Colonic mucosa (tissue), 4 donors: Measurements from ENCODE around the gene OR10G4. TPM values are rescaled to one million over a fixed set of nuclear protein-coding genes. Genes with fewer than 3 reads are reported as not detected.
"Not testable (repeated sequence)": the region's sequence is repeated elsewhere in the genome, so short reads cannot be mapped to it uniquely, and the experiment has no call there.

Source experiments
- DNase-seq: peaks from one replicate; pipeline ENCODE4 v3.0.0-alpha.2; 2020
- H3K27ac ChIP-seq: fragments of 200-600 bp; one replicate; pipeline ENCODE4 v1.8.0; 2021
- H3K27me3 ChIP-seq: fragments of 200-600 bp; one replicate; pipeline ENCODE4 v1.8.0; 2021
- H3K36me3 ChIP-seq: fragments of 200-600 bp; one replicate; pipeline ENCODE4 v1.8.0; 2021
- H3K4me1 ChIP-seq: fragments of 200-600 bp; one replicate; pipeline ENCODE4 v1.8.0; 2021; ENCODE audit warnings: mild to moderate bottlenecking
- H3K4me3 ChIP-seq: fragments of 200-600 bp; one replicate; pipeline ENCODE4 v1.8.0; 2021
- H3K9ac ChIP-seq, 2 donors: one replicate each; pipeline ENCODE4 v1.7.0; 2013; ENCODE audit warnings: control low read depth in 2 of 2, low read depth in 2 of 2, low read length in 2 of 2
- H3K9me3 ChIP-seq: fragments of 200-600 bp; one replicate; pipeline ENCODE4 v1.8.0; 2021
- intact Hi-C: fragments of 100-400 bp; cut with DNase I; formaldehyde crosslinking; loops from one replicate; pipeline ENCODE4 v1.14.1; 2022
- total RNA-seq, 2 donors: library from RNA; stranded (reverse); fragmentation: NEBNext Ultra II Directional in 1 of 2; extraction: Animal tissue kit (Norgen Biotek cat#: 25700) in 1 of 2; gene quantifications; one replicate each; pipeline ENCODE4 v1.2.1, GENCODE V29; 2021
- TF ChIP-seq, protein P1 (sequence below): fragments of 200-600 bp; IDR thresholded peaks from one replicate; pipeline ENCODE4 v1.8.0; 2022; ENCODE audit warnings: antibody characterized with exemption, mild to moderate bottlenecking
- donor health status: healthy.
- donor health status: DM: no; HTN: no; CAD: no.
- donor health status: DM: no; HTN: no; CAD: no.

The OR10G4 gene
- total RNA-seq, 2 donors from 2014 or later: 0.12 to 0.69 TPM

DNA sequence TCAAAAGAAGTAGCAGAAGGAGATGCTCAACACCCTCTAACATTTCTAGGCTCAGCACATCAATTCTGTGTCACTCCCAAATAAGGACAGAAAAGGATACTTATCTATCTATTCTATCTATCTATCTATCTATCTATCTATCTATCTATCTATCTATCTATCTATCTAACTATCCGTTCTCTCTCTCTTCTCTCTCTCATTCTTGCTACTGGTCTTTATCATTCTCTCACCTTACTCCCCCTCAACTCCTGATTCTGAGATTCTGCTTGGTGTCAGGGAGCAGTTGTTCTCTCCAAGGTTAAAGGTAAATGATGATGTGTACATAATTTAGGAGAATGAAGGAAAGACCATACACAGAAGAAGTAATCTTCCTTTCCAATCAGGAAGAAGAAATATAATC, 17.7 kb upstream of the OR10G4 start, which contains the start of gene OR10G6:
Gene OR10G6 (minus strand): TSS at position 43 of the 400 bp plus-strand sequence. CDS start 0 bp downstream, at position 43.
- H3K9me3 ChIP-seq: no peaks in the 10 kb centered on the region
- DNase-seq: no peak

DNA sequence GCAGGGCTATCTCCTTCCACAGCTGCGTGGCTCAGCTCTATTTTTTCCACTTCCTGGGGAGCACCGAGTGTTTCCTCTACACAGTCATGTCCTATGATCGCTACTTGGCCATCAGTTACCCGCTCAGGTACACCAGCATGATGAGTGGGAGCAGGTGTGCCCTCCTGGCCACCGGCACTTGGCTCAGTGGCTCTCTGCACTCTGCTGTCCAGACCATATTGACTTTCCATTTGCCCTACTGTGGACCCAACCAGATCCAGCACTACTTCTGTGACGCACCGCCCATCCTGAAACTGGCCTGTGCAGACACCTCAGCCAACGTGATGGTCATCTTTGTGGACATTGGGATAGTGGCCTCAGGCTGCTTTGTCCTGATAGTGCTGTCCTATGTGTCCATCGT, 3.0 kb downstream of the OR10G4 start:
- H3K27me3 ChIP-seq, H3K9ac ChIP-seq, H3K9me3 ChIP-seq, H3K4me1 ChIP-seq, DNase-seq, H3K36me3 ChIP-seq, H3K4me3 ChIP-seq, intact Hi-C loops, H3K27ac ChIP-seq: not testable (repeated sequence)

More for the DNA sequence above, 17.7 kb upstream of the OR10G4 start, which contains the start of gene OR10G6:
- no peaks in the 10 kb centered on the region for H3K27me3 ChIP-seq
- intact Hi-C loops: no loop called here
- no peaks in the 10 kb centered on the region for H3K4me1 ChIP-seq
- TF ChIP-seq, protein P1, sequence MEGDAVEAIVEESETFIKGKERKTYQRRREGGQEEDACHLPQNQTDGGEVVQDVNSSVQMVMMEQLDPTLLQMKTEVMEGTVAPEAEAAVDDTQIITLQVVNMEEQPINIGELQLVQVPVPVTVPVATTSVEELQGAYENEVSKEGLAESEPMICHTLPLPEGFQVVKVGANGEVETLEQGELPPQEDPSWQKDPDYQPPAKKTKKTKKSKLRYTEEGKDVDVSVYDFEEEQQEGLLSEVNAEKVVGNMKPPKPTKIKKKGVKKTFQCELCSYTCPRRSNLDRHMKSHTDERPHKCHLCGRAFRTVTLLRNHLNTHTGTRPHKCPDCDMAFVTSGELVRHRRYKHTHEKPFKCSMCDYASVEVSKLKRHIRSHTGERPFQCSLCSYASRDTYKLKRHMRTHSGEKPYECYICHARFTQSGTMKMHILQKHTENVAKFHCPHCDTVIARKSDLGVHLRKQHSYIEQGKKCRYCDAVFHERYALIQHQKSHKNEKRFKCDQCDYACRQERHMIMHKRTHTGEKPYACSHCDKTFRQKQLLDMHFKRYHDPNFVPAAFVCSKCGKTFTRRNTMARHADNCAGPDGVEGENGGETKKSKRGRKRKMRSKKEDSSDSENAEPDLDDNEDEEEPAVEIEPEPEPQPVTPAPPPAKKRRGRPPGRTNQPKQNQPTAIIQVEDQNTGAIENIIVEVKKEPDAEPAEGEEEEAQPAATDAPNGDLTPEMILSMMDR: no peak
- no peak within 1 kb of the TSS for H3K27ac ChIP-seq
- no peak within 1 kb of the TSS for H3K4me3 ChIP-seq
- no peaks in the 10 kb centered on the region for H3K36me3 ChIP-seq
- H3K9ac ChIP-seq: no peak within 1 kb of the TSS

DNA sequence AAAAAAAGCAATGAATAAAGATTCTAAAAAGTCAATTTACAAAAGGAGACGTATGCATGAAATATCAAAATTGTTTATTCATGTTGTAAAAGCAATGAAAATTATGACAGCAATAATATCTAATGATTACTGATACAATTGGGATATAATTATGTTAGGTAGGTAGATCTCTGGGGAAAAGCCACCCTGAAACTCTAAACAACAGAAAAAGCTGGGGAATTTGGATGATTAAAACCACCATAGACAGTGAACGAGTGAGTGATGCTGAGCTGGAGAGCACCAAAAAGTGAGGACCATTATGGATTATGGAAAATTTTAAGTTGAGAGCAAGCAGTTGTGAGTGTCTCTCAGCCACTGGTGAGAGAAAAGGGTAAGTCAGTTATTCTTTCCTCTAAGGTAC, 13.7 kb downstream of the OR10G4 start, which contains the start of gene OR10G8:
Gene OR10G8 (plus strand): TSS at position 301 of the 400 bp plus-strand sequence. CDS start 2,825 bp downstream, outside the sequence.
- Histone ChIP-seq H3K36me3 (no peaks in the 10 kb centered on the region), H3K4me1 (no peaks in the 10 kb centered on the region), H3K27ac (no peak within 1 kb of the TSS), H3K9ac (no peak within 1 kb of the TSS), H3K4me3 (no peak within 1 kb of the TSS), H3K27me3 (no peaks in the 10 kb centered on the region), H3K9me3 (no peaks in the 10 kb centered on the region)
- DNase-seq: no peak
- TF ChIP-seq, protein P1: no peak
- intact Hi-C loops: no loop called here

DNA sequence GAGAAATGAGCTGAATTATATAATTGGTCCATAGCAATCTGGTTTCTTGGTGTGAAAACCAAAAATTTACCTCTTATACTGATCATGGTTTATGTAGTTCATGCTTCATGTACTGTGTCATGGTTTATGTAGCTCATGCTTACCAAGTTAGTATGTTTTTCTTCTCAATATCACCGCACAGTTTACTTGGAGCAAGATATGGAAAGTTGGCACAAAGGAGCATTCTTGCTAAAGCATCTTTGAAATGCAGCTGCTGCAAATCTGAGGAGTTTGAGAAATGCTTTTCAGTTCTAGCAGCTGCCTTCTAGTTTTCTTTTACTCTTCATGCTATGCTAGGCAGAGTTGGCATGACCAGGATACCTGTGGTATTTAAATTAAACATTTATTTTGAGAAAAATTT, 23.9 kb downstream of the OR10G4 start:
- DNase-seq: no peak
- Histone ChIP-seq H3K9me3 (no peaks in the 10 kb centered on the region), H3K4me3 (no peak overlapping the region), H3K4me1 (no peaks in the 10 kb centered on the region), H3K36me3 (no peaks in the 10 kb centered on the region), H3K9ac (no peak overlapping the region), H3K27me3 (no peaks in the 10 kb centered on the region), H3K27ac (no peak overlapping the region)
- intact Hi-C loops: no loop called here
- TF ChIP-seq, protein P1: no peak

DNA sequence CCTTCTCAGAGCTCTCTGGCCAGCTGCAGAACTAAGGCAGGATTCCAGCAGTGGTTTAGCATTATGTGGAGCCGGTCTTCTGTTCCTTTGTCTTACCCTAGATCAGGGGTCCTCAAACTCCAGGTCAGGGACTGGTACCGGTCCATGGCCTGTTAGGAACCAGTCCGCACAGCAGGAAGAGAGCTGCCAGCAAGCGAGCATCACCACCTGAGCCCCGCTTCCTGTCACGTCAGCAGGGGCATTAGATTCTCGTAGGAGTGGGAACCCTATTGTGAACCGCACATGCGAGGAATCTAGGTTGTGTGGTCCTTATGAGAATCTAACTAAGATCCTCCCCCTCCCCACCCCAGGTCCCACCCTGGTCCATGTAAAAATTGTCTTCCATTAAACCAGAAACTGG, 26.8 kb downstream of the OR10G4 start:
- intact Hi-C loops: no loop called here
- no peak overlapping the region for H3K9ac ChIP-seq

DNA sequence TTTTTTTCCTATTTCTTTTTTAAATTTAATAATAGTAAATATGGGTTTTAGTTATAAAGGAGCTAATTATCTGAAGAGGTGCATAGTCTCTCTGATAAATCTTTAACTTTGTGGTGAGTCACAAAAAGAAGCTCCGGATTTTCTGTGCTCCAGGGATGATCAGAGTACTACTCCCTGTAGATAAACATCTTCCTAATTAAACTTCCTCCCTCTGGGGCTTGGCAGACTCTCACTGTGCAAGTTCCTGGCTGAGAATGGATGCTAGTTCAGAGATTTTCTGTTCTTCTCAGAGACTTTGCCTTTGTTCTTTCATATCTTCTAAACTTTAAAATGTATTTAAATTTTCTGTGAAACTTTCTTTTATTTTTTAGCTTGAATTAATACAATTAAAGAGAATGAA, 28.5 kb downstream of the OR10G4 start, which contains the start of gene OR10G7:
Gene OR10G7 (minus strand): TSS at position 72 of the 400 bp plus-strand sequence. CDS start 2,324 bp downstream, outside the sequence.
- H3K27ac ChIP-seq: no peak within 1 kb of the TSS

More for the DNA sequence above, 26.8 kb downstream of the OR10G4 start:
- H3K4me3 ChIP-seq: no peak overlapping the region
- H3K36me3 ChIP-seq: no peaks in the 10 kb centered on the region
- no peaks in the 10 kb centered on the region for H3K27me3 ChIP-seq
- DNase-seq: no peak
- TF ChIP-seq, protein P1: no peak
- H3K9me3 ChIP-seq: no peaks in the 10 kb centered on the region
- H3K4me1 ChIP-seq: no peaks in the 10 kb centered on the region
- H3K27ac ChIP-seq: no peak overlapping the region

More for the DNA sequence above, 28.5 kb downstream of the OR10G4 start, which contains the start of gene OR10G7:
- Histone ChIP-seq H3K27me3 (no peaks in the 10 kb centered on the region), H3K9me3 (no peaks in the 10 kb centered on the region), H3K36me3 (no peaks in the 10 kb centered on the region), H3K4me3 (no peak within 1 kb of the TSS), H3K9ac (no peak within 1 kb of the TSS), H3K4me1 (no peaks in the 10 kb centered on the region)
- DNase-seq: no peak
- TF ChIP-seq, protein P1: no peak
- intact Hi-C loops: no loop called here
